Measurements from ENCODE around the gene CMIP. TPM values are rescaled to one million over a fixed set of nuclear protein-coding genes. Genes with fewer than 3 reads are reported as not detected.

Gene CMIP
- total RNA-seq, 4 donors from 2014 or later = 16.7 to 104 (median 43.6) TPM

DNA sequence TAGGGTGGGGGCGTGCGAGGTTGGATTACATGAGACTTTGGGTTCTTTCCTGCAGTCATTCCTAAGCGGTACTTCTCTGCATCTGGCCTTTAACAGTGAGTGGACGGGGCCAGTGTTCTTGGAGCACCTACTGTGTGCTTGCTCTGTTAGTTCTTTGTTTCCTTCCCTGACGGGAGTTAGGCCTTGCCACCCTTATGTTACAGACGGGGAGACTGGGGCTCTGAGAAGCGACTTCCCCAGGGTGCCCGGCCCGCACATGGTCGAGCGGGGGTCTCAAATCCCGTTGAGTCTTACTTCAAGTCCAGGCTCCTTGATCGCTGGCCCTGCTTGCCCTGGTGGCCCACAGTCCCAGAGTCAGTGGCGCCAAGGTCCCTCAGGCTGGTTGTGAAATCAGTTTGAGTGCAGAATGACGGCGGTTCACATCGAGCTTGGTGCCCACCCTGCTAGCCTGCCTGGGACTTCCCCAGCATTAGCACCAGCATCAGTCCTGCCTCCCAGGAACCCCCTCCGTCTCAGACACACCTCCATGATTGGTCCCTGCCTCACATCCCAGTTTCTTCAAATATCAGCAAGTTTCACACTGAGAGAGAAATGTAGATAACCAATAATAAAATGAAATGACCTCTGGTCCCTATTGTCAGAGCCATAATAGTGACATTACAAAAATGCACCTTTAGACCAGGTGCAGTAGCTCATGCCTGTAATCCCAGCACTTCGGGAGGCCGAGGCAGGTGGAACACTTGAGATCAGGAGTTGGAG is 128.0 kb downstream of the CMIP start:
- Histone ChIP-seq H3K9me3 (no peaks in the 10 kb centered on the region), H3K36me3 (no peaks in the 10 kb centered on the region), H3K27me3 (no peaks in the 10 kb centered on the region), H3K4me3 (no peak overlapping the region), H3K4me1 (no peaks in the 10 kb centered on the region), H3K27ac (no peak overlapping the region)
- no peak for DNase-seq
- intact Hi-C loops (cut with DNase I; ENCODE audit: low total_unique reads) = no loop called here
- TF ChIP-seq CTCF (IDR thresholded peaks at IDR 0.05) = no peak

DNA sequence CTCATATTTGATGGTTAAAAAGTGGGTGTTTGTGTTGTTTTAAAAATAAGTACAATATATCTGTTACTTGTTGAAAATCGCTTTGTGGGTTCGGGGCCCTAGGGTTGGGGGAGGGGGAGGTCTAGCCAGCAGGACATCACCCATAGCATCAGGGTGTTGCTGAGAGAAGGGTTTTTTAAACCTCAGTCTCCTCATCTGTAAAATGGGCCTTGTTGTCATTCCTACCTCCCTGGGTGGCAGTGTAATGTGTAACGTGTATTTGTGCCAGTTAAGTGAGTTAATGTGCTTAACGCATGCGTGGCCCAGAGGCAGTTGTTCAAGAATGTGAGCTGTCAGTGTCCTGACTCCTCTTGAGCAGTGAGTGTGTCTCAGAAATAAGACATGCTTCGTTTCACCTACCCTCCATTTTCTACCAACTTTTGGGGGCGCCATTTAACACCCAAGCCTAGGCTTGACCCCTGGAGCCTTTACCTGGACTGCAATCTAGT is 129.0 kb downstream of the CMIP start:
- intact Hi-C loops (cut with DNase I; ENCODE audit: low total_unique reads) = no loop called here
- Histone ChIP-seq H3K4me3 (no peak overlapping the region), H3K9me3 (no peaks in the 10 kb centered on the region), H3K27ac (no peak overlapping the region), H3K27me3 (no peaks in the 10 kb centered on the region), H3K36me3 (no peaks in the 10 kb centered on the region), H3K4me1 (no peaks in the 10 kb centered on the region)
- TF ChIP-seq CTCF (IDR thresholded peaks at IDR 0.05) = no peak
- no peak for TF ChIP-seq POLR2A (IDR thresholded peaks at IDR 0.05)
- DNase-seq = no peak

DNA sequence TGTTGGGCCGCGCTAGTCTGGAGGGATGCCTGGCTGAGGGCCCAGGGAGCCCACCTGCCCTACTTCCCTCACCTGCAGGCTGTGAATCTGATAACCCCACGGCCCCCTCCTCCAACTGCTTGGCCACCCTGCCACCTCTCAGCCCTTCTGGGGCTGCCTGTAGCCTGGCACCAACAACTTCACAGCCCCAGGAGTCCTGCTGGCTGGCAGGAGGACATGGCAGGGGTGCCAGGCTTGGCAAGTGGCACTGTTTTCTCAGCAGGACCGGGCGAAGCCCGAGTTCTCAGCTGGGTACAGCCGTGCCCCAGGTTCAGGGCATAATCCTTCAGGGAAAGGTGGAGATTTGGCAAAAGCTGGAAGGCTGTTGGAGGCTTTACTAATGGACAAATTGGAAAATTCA is 129.6 kb downstream of the CMIP start:
- Histone ChIP-seq H3K36me3 (no peaks in the 10 kb centered on the region), H3K4me1 (no peaks in the 10 kb centered on the region), H3K9me3 (no peaks in the 10 kb centered on the region), H3K27me3 (no peaks in the 10 kb centered on the region), H3K4me3 (no peak overlapping the region), H3K27ac (no peak overlapping the region)
- intact Hi-C loops (cut with DNase I; ENCODE audit: low total_unique reads) = no loop called here
- DNase-seq = no peak
- no peak for TF ChIP-seq POLR2A (IDR thresholded peaks at IDR 0.05)
- TF ChIP-seq CTCF (IDR thresholded peaks at IDR 0.05) = no peak

DNA sequence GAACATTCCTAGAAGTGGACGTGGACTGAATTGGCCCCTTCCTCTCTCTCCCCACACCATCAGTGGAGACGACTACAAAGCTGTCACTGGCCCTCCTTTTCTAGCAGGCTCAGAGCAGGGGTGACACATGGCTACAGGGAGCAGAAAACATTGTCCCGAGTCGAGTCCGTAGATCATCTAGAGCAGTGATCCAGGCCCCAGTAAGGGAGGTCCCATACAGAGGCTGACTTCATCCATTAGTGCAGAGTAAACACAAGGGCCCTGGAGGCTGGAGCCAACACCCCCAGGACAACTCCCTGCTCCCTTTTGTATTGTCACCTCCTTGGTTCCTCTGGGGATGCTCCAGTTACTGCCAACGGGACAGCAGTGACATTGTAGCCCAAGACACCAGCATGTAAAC is 130.7 kb downstream of the CMIP start:
- Histone ChIP-seq H3K27me3 (no peaks in the 10 kb centered on the region), H3K4me1 (no peaks in the 10 kb centered on the region), H3K27ac (no peak overlapping the region), H3K36me3 (no peaks in the 10 kb centered on the region), H3K9me3 (no peaks in the 10 kb centered on the region), H3K4me3 (no peak overlapping the region)
- TF ChIP-seq POLR2A (IDR thresholded peaks at IDR 0.05) = no peak
- TF ChIP-seq CTCF (IDR thresholded peaks at IDR 0.05) = no peak
- intact Hi-C loops (cut with DNase I; ENCODE audit: low total_unique reads) = no loop called here
- no peak for DNase-seq

- Histone ChIP-seq H3K27me3 (no peaks in the 10 kb centered on the region), H3K9me3 (no peaks in the 10 kb centered on the region), H3K4me1 (no peaks in the 10 kb centered on the region), H3K36me3 (no peaks in the 10 kb centered on the region), H3K4me3 (no peak overlapping the region), H3K27ac (no peak overlapping the region)
- TF ChIP-seq CTCF (IDR thresholded peaks at IDR 0.05) (no peak), POLR2A (IDR thresholded peaks at IDR 0.05) (no peak)
- no peak for DNase-seq
- intact Hi-C loops (cut with DNase I; ENCODE audit: low total_unique reads) = no loop called here
Measured at GRCh38 chr16:81575834-81576233, 131.2 kb downstream of the CMIP start.
